Measurements from ENCODE around the gene SERPINF2. TPM values are rescaled to one million over a fixed set of nuclear protein-coding genes. Genes with fewer than 3 reads are reported as not detected.

The SERPINF2 gene
- total and polyA plus RNA-seq, 4 donors, result 13.7 to 78.9 (median 58.0) TPM

DNA sequence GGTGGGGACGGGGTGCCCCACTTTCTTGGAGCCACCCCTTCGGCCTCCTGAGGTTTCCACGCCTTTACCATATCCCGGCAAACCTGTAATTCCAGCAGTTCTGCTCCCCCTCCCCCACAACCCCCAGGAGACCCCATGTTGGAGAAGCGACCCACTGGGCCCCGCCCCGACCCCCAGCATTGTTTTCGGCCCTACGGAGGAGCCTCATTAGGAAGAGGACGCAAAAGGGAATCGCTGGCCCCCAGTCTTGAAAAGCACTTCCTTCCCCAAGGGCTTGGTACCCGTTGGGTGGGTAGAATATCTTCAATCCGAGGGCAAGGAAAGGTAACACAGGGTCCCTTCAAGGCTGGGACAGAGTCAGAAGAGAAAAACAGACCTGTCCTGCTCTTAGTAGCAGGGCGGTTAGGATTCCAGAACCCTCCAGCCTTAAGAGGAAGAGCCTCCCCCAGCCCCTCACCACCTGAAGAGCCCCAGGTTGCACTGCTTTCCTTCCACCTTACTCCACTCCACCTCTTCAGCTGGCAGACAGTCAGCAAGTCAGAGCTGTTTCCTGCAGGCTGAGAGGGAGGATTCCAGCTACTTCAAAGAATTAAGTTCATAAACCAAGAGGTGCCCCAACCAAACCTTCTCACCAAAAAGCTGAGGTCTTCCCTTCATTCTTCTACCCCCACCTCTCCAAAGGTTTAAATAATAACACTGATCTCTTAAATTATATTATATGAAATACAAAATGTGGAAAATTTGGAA lies 31.7 kb upstream of the SERPINF2 start:
- Histone ChIP-seq H3K27ac (ENCODE audit: low read depth in 1 of 2, low read length in 1 of 2) (peak overlapping the region; percentile 58 to 69), H3K27me3 (ENCODE audit: control insufficient read depth in 3 of 3, insufficient read depth in 3 of 3, low read length in 2 of 3) (no peaks in the 10 kb centered on the region), H3K36me3 (ENCODE audit: control insufficient read depth in 4 of 4, insufficient read depth in 4 of 4, low read length in 4 of 4) (peaks cover 0 to 29% (median 8%) of the 10 kb centered on the region in 4 donors), H3K9ac (ENCODE audit: insufficient read depth in 1 of 2, low read length in 2 of 2) (no peak overlapping the region), H3K9me3 (ENCODE audit: control insufficient read depth in 4 of 4, insufficient read depth in 3 of 4, low read length in 3 of 4) (no peaks in the 10 kb centered on the region), H3K4me3 (peak overlapping the region; percentile 55), H3K4me1 (ENCODE audit: control insufficient read depth in 5 of 5, insufficient read depth in 5 of 5, low read length in 5 of 5) (peaks cover 0 to 32% (median 12%) of the 10 kb centered on the region in 5 donors)
- ATAC-seq (ENCODE audit: insufficient read depth, low FRiP score), result no peak
- TF ChIP-seq, protein P1, sequence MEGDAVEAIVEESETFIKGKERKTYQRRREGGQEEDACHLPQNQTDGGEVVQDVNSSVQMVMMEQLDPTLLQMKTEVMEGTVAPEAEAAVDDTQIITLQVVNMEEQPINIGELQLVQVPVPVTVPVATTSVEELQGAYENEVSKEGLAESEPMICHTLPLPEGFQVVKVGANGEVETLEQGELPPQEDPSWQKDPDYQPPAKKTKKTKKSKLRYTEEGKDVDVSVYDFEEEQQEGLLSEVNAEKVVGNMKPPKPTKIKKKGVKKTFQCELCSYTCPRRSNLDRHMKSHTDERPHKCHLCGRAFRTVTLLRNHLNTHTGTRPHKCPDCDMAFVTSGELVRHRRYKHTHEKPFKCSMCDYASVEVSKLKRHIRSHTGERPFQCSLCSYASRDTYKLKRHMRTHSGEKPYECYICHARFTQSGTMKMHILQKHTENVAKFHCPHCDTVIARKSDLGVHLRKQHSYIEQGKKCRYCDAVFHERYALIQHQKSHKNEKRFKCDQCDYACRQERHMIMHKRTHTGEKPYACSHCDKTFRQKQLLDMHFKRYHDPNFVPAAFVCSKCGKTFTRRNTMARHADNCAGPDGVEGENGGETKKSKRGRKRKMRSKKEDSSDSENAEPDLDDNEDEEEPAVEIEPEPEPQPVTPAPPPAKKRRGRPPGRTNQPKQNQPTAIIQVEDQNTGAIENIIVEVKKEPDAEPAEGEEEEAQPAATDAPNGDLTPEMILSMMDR (IDR thresholded peaks at IDR 0.05; ENCODE audit: control extremely low read depth, extremely low read depth), result no peak
- DNase-seq, result peak in 1 of 3 donors; percentile 6
- WGBS, 2 donors, result 23 to 32% methylated on average over 14 of the region's 14 CpGs

DNA sequence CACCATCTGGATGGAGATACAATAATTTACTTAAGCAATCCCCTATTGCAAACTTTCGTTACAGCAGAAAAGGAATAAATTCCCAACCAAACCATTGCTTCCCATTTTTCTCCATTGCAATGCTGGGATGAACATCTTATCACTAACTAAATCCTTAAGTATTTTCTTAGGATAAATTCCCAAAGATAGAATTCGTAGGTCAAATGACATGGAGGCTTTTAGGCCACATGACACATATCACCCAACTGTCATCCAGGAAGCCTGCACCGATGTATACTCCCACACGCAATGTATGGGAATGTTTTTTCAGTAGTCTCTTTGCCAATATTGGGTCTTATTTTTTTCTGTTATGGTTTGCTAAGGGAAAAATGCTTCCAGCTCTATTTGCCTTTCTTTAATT lies 30.9 kb upstream of the SERPINF2 start:
- no peaks in the 10 kb centered on the region for H3K9me3 ChIP-seq (ENCODE audit: control insufficient read depth in 4 of 4, insufficient read depth in 3 of 4, low read length in 3 of 4)
- peaks cover 0 to 34% (median 13%) of the 10 kb centered on the region in 5 donors for H3K4me1 ChIP-seq (ENCODE audit: control insufficient read depth in 5 of 5, insufficient read depth in 5 of 5, low read length in 5 of 5)
- no peak for DNase-seq
- H3K4me3 ChIP-seq, result no peak overlapping the region
- no peak overlapping the region for H3K27ac ChIP-seq (ENCODE audit: low read depth in 1 of 2, low read length in 1 of 2)
- H3K36me3 ChIP-seq (ENCODE audit: control insufficient read depth in 4 of 4, insufficient read depth in 4 of 4, low read length in 4 of 4), result peaks cover 0 to 29% (median 8%) of the 10 kb centered on the region in 4 donors
- no peak for ATAC-seq (ENCODE audit: insufficient read depth, low FRiP score)
- H3K9ac ChIP-seq (ENCODE audit: insufficient read depth in 1 of 2, low read length in 2 of 2), result no peak overlapping the region
- H3K27me3 ChIP-seq (ENCODE audit: control insufficient read depth in 3 of 3, insufficient read depth in 3 of 3, low read length in 2 of 3), result no peaks in the 10 kb centered on the region
- 84 to 85% methylated on average over 4 of the region's 4 CpGs for whole genome bisulfite sequencing, 2 donors
- TF ChIP-seq, protein P1 (IDR thresholded peaks at IDR 0.05; ENCODE audit: control extremely low read depth, extremely low read depth), result no peak

DNA sequence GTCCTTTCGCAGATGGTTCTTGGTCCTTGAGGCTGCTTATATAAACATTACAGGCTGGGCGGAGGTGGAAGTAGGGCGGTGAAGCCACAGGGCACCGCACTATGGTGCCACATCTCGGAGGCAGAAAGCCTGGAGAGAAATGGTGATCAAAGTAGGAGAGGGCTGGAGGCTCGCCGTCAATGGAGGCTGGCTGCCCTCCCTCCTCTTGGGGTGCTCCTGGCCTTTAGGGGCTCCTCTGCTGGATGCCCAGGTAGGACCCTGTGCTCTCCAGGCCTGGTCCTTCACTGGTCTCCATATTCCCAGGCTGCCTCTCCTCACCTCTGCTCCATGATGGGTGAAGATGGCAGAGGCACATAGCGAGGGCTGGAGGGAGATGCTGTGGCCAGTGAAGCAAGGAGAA lies 30.4 kb upstream of the SERPINF2 start:
- ATAC-seq (ENCODE audit: insufficient read depth, low FRiP score), result no peak
- TF ChIP-seq, protein P1 (IDR thresholded peaks at IDR 0.05; ENCODE audit: control extremely low read depth, extremely low read depth), result no peak
- WGBS, 2 donors, result 75 to 91% methylated on average over 8 of the region's 8 CpGs
- Histone ChIP-seq H3K9me3 (ENCODE audit: control insufficient read depth in 4 of 4, insufficient read depth in 3 of 4, low read length in 3 of 4) (no peaks in the 10 kb centered on the region), H3K4me1 (ENCODE audit: control insufficient read depth in 5 of 5, insufficient read depth in 5 of 5, low read length in 5 of 5) (peaks cover 0 to 38% (median 14%) of the 10 kb centered on the region in 5 donors), H3K27ac (ENCODE audit: low read depth in 1 of 2, low read length in 1 of 2) (peak overlapping the region in 1 of 2 donors; percentile 7), H3K9ac (ENCODE audit: insufficient read depth in 1 of 2, low read length in 2 of 2) (no peak overlapping the region), H3K4me3 (no peak overlapping the region), H3K27me3 (ENCODE audit: control insufficient read depth in 3 of 3, insufficient read depth in 3 of 3, low read length in 2 of 3) (no peaks in the 10 kb centered on the region), H3K36me3 (ENCODE audit: control insufficient read depth in 4 of 4, insufficient read depth in 4 of 4, low read length in 4 of 4) (peaks cover 0 to 27% (median 8%) of the 10 kb centered on the region in 4 donors)
- DNase-seq, result no peak
